HEK293 (cell line): ENCODE measurements around the gene MPG.

ENCODE experiments used
- BCL11A ChIP-seq: fragments of 450-650 bp; formaldehyde crosslinking; IDR thresholded peaks from 2 replicates; pipeline ENCODE4 v1.5.1; 2016; ENCODE audit warnings: low read depth, missing biosample characterization, missing genetic modification characterization
- YY2 ChIP-seq: fragments of 450-650 bp; formaldehyde crosslinking; IDR thresholded peaks from 2 replicates; pipeline ENCODE4 v1.5.1; 2016; ENCODE audit warnings: missing biosample characterization, missing genetic modification characterization
- ZBTB17 ChIP-seq: fragments of 450-650 bp; formaldehyde crosslinking; IDR thresholded peaks from 2 replicates; pipeline ENCODE4 v1.5.1; 2016; ENCODE audit warnings: missing biosample characterization, missing genetic modification characterization
- ZNF133 ChIP-seq: fragments of 450-650 bp; formaldehyde crosslinking; IDR thresholded peaks from 2 replicates; pipeline ENCODE4 v1.5.1; 2016; ENCODE audit warnings: missing biosample characterization, missing genetic modification characterization
- ZNF140 ChIP-seq: fragments of 450-650 bp; formaldehyde crosslinking; IDR thresholded peaks from 2 replicates; pipeline ENCODE4 v1.5.1; 2016; ENCODE audit warnings: missing biosample characterization, missing genetic modification characterization
- ZNF157 ChIP-seq: fragments of 450-650 bp; formaldehyde crosslinking; IDR thresholded peaks from 2 replicates; pipeline ENCODE4 v1.5.1; 2016; ENCODE audit warnings: missing biosample characterization, missing genetic modification characterization
- ZNF335 ChIP-seq: fragments of 450-650 bp; formaldehyde crosslinking; conservative IDR thresholded peaks from 2 replicates; pipeline ENCODE4 v1.5.1; 2016; ENCODE audit warnings: missing biosample characterization, missing genetic modification characterization
- ZNF341 ChIP-seq: fragments of 450-650 bp; formaldehyde crosslinking; IDR thresholded peaks from 2 replicates; pipeline ENCODE4; 2016; ENCODE audit warnings: low read depth, missing biosample characterization, missing genetic modification characterization
- ZNF558 ChIP-seq: fragments of 450-650 bp; formaldehyde crosslinking; IDR thresholded peaks from 2 replicates; pipeline ENCODE4 v1.5.1; 2016; ENCODE audit warnings: missing biosample characterization, missing genetic modification characterization
- ZNF658 ChIP-seq: fragments of 450-650 bp; formaldehyde crosslinking; IDR thresholded peaks from 2 replicates; pipeline ENCODE4; 2016; ENCODE audit warnings: missing biosample characterization, missing genetic modification characterization
- ZNF660 ChIP-seq: fragments of 450-650 bp; IDR thresholded peaks from 2 replicates; pipeline ENCODE4 v1.5.1; 2018; ENCODE audit warnings: missing biosample characterization, mild to moderate bottlenecking, missing genetic modification characterization
- ZSCAN30 ChIP-seq: fragments of 450-650 bp; IDR thresholded peaks from 2 replicates; pipeline ENCODE4 v1.5.1; 2018; ENCODE audit warnings: missing biosample characterization, mild to moderate bottlenecking, missing genetic modification characterization, moderate library complexity
- TF ChIP-seq, protein P1 (sequence below): fragments of 450-650 bp; formaldehyde crosslinking; IDR thresholded peaks from 2 replicates; pipeline ENCODE4 v1.5.1; 2016; ENCODE audit warnings: missing biosample characterization, missing genetic modification characterization
- TF ChIP-seq, protein P2 (sequence below): fragments of 450-650 bp; formaldehyde crosslinking; IDR thresholded peaks from 2 replicates; pipeline ENCODE4 v1.5.1; 2016; ENCODE audit warnings: missing biosample characterization, missing genetic modification characterization
- TF ChIP-seq, protein P3 (sequence below): fragments of 450-650 bp; formaldehyde crosslinking; IDR thresholded peaks from 2 replicates; pipeline ENCODE4 v1.5.1; 2016; ENCODE audit warnings: missing biosample characterization, missing genetic modification characterization, low read depth
- TF ChIP-seq, protein P4 (sequence below): IDR thresholded peaks from 2 replicates; pipeline ENCODE4 v1.6.1; 2011; ENCODE audit warnings: mild to moderate bottlenecking, low read depth, low read length, borderline replicate concordance
- TF ChIP-seq, protein P5 (sequence below): fragments of 450-650 bp; formaldehyde crosslinking; IDR thresholded peaks from 2 replicates; pipeline ENCODE4 v1.5.1; 2016; ENCODE audit warnings: missing biosample characterization, missing genetic modification characterization
- TF ChIP-seq, protein P6 (sequence below): fragments of 450-650 bp; formaldehyde crosslinking; optimal IDR thresholded peaks from 2 replicates; pipeline ENCODE3; 2016; ENCODE audit warnings: missing biosample characterization, mild to moderate bottlenecking, missing genetic modification characterization
- TF ChIP-seq, protein P7 (sequence below): fragments of 450-650 bp; formaldehyde crosslinking; conservative IDR thresholded peaks from 2 replicates; pipeline ENCODE4 v1.5.1; 2016; ENCODE audit warnings: low read depth, missing biosample characterization, missing genetic modification characterization
- TF ChIP-seq, protein P8 (sequence below): fragments of 450-650 bp; formaldehyde crosslinking; IDR thresholded peaks from 2 replicates; pipeline ENCODE4 v1.5.1; 2016; ENCODE audit warnings: missing biosample characterization, missing genetic modification characterization

MPG gene

DNA sequence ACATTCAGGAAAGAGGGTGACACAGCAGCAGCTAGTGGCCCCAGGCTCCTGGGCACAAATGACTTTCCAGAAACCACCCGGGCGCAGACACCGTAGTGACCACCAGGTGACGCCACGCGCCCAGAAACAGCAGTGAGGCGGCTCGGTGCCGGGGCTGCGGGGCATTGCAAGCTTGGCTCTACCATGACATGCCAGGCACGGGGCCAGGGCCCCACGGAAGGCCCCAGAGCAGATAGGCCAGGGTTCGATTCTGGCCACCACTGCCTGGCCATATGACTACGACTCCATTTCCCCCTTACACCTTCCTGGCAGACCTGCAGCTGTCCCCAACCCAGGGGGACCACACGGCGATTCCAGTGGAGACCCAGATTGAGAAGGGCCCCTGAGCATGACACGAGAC, 12.3 kb upstream of the MPG start (continued):
- TF ChIP-seq, protein P1, sequence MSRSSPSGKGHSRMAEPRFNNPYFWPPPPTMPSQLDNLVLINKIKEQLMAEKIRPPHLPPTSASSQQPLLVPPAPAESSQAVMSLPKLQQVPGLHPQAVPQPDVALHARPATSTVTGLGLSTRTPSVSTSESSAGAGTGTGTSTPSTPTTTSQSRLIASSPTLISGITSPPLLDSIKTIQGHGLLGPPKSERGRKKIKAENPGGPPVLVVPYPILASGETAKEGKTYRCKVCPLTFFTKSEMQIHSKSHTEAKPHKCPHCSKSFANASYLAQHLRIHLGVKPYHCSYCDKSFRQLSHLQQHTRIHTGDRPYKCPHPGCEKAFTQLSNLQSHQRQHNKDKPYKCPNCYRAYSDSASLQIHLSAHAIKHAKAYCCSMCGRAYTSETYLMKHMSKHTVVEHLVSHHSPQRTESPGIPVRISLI = no peak
- TF ChIP-seq ZBTB17 (peak; percentile 70), ZNF658 (no peak), BCL11A (tag by site-specific recombination) (no peak), ZNF335 (tag by site-specific recombination) (peak; percentile 83), ZNF133 (tag by site-specific recombination) (no peak), ZNF660 (tag by site-specific recombination) (peak; percentile 81), YY2 (tag by site-specific recombination) (no peak), ZSCAN30 (tag by site-specific recombination) (peak; percentile 84), ZNF341 (tag by site-specific recombination) (no peak), ZNF558 (tag by site-specific recombination) (no peak), ZNF140 (no peak), ZNF157 (0 out of 2 replicates have a peak, but pooled peaks have one; percentile 12)
- TF ChIP-seq, protein P2, sequence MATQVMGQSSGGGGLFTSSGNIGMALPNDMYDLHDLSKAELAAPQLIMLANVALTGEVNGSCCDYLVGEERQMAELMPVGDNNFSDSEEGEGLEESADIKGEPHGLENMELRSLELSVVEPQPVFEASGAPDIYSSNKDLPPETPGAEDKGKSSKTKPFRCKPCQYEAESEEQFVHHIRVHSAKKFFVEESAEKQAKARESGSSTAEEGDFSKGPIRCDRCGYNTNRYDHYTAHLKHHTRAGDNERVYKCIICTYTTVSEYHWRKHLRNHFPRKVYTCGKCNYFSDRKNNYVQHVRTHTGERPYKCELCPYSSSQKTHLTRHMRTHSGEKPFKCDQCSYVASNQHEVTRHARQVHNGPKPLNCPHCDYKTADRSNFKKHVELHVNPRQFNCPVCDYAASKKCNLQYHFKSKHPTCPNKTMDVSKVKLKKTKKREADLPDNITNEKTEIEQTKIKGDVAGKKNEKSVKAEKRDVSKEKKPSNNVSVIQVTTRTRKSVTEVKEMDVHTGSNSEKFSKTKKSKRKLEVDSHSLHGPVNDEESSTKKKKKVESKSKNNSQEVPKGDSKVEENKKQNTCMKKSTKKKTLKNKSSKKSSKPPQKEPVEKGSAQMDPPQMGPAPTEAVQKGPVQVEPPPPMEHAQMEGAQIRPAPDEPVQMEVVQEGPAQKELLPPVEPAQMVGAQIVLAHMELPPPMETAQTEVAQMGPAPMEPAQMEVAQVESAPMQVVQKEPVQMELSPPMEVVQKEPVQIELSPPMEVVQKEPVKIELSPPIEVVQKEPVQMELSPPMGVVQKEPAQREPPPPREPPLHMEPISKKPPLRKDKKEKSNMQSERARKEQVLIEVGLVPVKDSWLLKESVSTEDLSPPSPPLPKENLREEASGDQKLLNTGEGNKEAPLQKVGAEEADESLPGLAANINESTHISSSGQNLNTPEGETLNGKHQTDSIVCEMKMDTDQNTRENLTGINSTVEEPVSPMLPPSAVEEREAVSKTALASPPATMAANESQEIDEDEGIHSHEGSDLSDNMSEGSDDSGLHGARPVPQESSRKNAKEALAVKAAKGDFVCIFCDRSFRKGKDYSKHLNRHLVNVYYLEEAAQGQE = peak; percentile 52
- TF ChIP-seq, protein P3, sequence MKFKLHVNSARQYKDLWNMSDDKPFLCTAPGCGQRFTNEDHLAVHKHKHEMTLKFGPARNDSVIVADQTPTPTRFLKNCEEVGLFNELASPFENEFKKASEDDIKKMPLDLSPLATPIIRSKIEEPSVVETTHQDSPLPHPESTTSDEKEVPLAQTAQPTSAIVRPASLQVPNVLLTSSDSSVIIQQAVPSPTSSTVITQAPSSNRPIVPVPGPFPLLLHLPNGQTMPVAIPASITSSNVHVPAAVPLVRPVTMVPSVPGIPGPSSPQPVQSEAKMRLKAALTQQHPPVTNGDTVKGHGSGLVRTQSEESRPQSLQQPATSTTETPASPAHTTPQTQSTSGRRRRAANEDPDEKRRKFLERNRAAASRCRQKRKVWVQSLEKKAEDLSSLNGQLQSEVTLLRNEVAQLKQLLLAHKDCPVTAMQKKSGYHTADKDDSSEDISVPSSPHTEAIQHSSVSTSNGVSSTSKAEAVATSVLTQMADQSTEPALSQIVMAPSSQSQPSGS (tag by site-specific recombination) = no peak
- TF ChIP-seq, protein P4, sequence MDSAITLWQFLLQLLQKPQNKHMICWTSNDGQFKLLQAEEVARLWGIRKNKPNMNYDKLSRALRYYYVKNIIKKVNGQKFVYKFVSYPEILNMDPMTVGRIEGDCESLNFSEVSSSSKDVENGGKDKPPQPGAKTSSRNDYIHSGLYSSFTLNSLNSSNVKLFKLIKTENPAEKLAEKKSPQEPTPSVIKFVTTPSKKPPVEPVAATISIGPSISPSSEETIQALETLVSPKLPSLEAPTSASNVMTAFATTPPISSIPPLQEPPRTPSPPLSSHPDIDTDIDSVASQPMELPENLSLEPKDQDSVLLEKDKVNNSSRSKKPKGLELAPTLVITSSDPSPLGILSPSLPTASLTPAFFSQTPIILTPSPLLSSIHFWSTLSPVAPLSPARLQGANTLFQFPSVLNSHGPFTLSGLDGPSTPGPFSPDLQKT = no peak
- TF ChIP-seq, protein P5, sequence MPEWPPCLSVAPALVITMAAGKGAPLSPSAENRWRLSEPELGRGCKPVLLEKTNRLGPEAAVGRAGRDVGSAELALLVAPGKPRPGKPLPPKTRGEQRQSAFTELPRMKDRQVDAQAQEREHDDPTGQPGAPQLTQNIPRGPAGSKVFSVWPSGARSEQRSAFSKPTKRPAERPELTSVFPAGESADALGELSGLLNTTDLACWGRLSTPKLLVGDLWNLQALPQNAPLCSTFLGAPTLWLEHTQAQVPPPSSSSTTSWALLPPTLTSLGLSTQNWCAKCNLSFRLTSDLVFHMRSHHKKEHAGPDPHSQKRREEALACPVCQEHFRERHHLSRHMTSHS (tag by site-specific recombination) = no peak
- TF ChIP-seq, protein P6, sequence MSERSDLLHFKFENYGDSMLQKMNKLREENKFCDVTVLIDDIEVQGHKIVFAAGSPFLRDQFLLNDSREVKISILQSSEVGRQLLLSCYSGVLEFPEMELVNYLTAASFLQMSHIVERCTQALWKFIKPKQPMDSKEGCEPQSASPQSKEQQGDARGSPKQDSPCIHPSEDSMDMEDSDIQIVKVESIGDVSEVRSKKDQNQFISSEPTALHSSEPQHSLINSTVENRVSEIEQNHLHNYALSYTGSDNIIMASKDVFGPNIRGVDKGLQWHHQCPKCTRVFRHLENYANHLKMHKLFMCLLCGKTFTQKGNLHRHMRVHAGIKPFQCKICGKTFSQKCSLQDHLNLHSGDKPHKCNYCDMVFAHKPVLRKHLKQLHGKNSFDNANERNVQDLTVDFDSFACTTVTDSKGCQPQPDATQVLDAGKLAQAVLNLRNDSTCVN (tag by site-specific recombination) = peak; percentile 22
- TF ChIP-seq, protein P7, sequence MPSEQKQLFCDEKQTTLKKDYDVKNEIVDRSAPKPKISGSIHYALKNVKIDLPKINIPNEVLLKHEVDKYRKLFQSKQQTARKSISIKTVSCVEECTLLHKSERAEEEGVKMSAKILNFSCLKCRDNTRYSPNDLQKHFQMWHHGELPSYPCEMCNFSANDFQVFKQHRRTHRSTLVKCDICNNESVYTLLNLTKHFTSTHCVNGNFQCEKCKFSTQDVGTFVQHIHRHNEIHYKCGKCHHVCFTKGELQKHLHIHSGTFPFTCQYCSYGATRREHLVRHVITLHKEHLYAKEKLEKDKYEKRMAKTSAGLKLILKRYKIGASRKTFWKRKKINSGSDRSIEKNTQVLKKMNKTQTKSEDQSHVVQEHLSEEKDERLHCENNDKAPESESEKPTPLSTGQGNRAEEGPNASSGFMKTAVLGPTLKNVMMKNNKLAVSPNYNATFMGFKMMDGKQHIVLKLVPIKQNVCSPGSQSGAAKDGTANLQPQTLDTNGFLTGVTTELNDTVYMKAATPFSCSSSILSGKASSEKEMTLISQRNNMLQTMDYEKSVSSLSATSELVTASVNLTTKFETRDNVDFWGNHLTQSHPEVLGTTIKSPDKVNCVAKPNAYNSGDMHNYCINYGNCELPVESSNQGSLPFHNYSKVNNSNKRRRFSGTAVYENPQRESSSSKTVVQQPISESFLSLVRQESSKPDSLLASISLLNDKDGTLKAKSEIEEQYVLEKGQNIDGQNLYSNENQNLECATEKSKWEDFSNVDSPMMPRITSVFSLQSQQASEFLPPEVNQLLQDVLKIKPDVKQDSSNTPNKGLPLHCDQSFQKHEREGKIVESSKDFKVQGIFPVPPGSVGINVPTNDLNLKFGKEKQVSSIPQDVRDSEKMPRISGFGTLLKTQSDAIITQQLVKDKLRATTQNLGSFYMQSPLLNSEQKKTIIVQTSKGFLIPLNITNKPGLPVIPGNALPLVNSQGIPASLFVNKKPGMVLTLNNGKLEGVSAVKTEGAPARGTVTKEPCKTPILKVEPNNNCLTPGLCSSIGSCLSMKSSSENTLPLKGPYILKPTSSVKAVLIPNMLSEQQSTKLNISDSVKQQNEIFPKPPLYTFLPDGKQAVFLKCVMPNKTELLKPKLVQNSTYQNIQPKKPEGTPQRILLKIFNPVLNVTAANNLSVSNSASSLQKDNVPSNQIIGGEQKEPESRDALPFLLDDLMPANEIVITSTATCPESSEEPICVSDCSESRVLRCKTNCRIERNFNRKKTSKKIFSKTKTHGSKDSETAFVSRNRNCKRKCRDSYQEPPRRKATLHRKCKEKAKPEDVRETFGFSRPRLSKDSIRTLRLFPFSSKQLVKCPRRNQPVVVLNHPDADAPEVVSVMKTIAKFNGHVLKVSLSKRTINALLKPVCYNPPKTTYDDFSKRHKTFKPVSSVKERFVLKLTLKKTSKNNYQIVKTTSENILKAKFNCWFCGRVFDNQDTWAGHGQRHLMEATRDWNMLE = no peak
- TF ChIP-seq, protein P8, sequence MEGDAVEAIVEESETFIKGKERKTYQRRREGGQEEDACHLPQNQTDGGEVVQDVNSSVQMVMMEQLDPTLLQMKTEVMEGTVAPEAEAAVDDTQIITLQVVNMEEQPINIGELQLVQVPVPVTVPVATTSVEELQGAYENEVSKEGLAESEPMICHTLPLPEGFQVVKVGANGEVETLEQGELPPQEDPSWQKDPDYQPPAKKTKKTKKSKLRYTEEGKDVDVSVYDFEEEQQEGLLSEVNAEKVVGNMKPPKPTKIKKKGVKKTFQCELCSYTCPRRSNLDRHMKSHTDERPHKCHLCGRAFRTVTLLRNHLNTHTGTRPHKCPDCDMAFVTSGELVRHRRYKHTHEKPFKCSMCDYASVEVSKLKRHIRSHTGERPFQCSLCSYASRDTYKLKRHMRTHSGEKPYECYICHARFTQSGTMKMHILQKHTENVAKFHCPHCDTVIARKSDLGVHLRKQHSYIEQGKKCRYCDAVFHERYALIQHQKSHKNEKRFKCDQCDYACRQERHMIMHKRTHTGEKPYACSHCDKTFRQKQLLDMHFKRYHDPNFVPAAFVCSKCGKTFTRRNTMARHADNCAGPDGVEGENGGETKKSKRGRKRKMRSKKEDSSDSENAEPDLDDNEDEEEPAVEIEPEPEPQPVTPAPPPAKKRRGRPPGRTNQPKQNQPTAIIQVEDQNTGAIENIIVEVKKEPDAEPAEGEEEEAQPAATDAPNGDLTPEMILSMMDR (tag by site-specific recombination) = peak; percentile 98
